HepG2 (cell line): ENCODE results near the gene CELSR2. TPM values are rescaled to one million over a fixed set of nuclear protein-coding genes. Genes with fewer than 3 reads are reported as not detected.

ENCODE experiments used
- AGO2 ChIP-seq: fragments of 200-400 bp; formaldehyde crosslinking; optimal IDR thresholded peaks from 2 replicates; pipeline ENCODE3; 2017; ENCODE audit warnings: mild to moderate bottlenecking, low read depth, low read length, moderate library complexity
- CEBPG ChIP-seq: IDR thresholded peaks from 2 replicates; pipeline ENCODE4 v1.6.1; 2016
- FOXP1 ChIP-seq, 2 experiments: fragments of 450-650 bp in 1 of 2; IDR thresholded peaks; 2 replicates each; pipeline ENCODE4 v1.6.1; 2017 to 2018; ENCODE audit warnings: antibody characterized with exemption in 1 of 2
- GTF2F1 ChIP-seq: fragments of 150-350 bp; IDR thresholded peaks from 2 replicates; pipeline ENCODE4 v1.6.1; 2014; ENCODE audit warnings: low read length
- ISX ChIP-seq: sonication (generic); formaldehyde crosslinking; conservative IDR thresholded peaks from 2 replicates; pipeline ENCODE4 v1.5.0; 2020; ENCODE audit warnings: missing genetic modification reagents
- NKX3-1 ChIP-seq: sonication (generic); formaldehyde crosslinking; IDR thresholded peaks from 2 replicates; pipeline ENCODE4 v1.5.0; 2020; ENCODE audit warnings: missing genetic modification reagents
- POLR2G ChIP-seq: fragments of 200-400 bp; formaldehyde crosslinking; IDR thresholded peaks from 2 replicates; pipeline ENCODE4 v1.6.1; 2018; ENCODE audit warnings: mild to moderate bottlenecking, low read depth, low read length, moderate library complexity
- PRMT3 ChIP-seq: sonication (generic); formaldehyde crosslinking; IDR thresholded peaks from 2 replicates; pipeline ENCODE4 v1.8.1; 2022; ENCODE audit warnings: low read depth, mild to moderate bottlenecking, moderate library complexity, missing genetic modification reagents, borderline replicate concordance
- ZFP36L2 ChIP-seq: sonication (generic); formaldehyde crosslinking; IDR thresholded peaks from 2 replicates; pipeline ENCODE4 v1.4.0; 2020; ENCODE audit warnings: missing genetic modification reagents
- ZFP62 ChIP-seq: sonication (generic); formaldehyde crosslinking; IDR thresholded peaks from 2 replicates; pipeline ENCODE4 v1.4.0; 2020; ENCODE audit warnings: missing genetic modification reagents
- ZNF232 ChIP-seq: sonication (generic); formaldehyde crosslinking; IDR thresholded peaks from 2 replicates; pipeline ENCODE4 v1.4.0; 2020; ENCODE audit warnings: missing genetic modification reagents, borderline replicate concordance
- ZNF280D ChIP-seq: sonication (generic); formaldehyde crosslinking; IDR thresholded peaks from 2 replicates; pipeline ENCODE4 v1.5.1; 2020; ENCODE audit warnings: mild to moderate bottlenecking, missing genetic modification reagents
- ZNF337 ChIP-seq: sonication (generic); formaldehyde crosslinking; IDR thresholded peaks from 2 replicates; pipeline ENCODE4 v1.5.1; 2020; ENCODE audit warnings: missing genetic modification reagents, low read depth, mild to moderate bottlenecking, borderline replicate concordance
- ZNF343 ChIP-seq: sonication (generic); formaldehyde crosslinking; IDR thresholded peaks from 2 replicates; pipeline ENCODE4 v1.4.0; 2020; ENCODE audit warnings: mild to moderate bottlenecking, missing genetic modification reagents
- ZNF513 ChIP-seq: sonication (generic); formaldehyde crosslinking; conservative IDR thresholded peaks from 2 replicates; pipeline ENCODE4 v1.5.0; 2020; ENCODE audit warnings: missing genetic modification reagents
- ZNF670 ChIP-seq: sonication (generic); formaldehyde crosslinking; IDR thresholded peaks from 2 replicates; pipeline ENCODE4 v1.8.0; 2022; ENCODE audit warnings: mild to moderate bottlenecking, missing genetic modification reagents, borderline replicate concordance
- ZNF7 ChIP-seq: IDR thresholded peaks from 2 replicates; pipeline ENCODE4 v1.6.1; 2016; ENCODE audit warnings: missing biosample characterization, missing genetic modification reagents
- ZNF709 ChIP-seq: sonication (generic); formaldehyde crosslinking; IDR thresholded peaks from 2 replicates; pipeline ENCODE4 v1.5.0; 2020; ENCODE audit warnings: mild to moderate bottlenecking, missing genetic modification reagents
- ZNF737 ChIP-seq: sonication (generic); formaldehyde crosslinking; IDR thresholded peaks from 2 replicates; pipeline ENCODE4 v1.5.0; 2020; ENCODE audit warnings: missing genetic modification reagents, mild to moderate bottlenecking, borderline replicate concordance
- ZNF772 ChIP-seq: sonication (generic); formaldehyde crosslinking; IDR thresholded peaks from 2 replicates; pipeline ENCODE4 v1.5.0; 2020; ENCODE audit warnings: mild to moderate bottlenecking, missing genetic modification reagents
- ZNF790 ChIP-seq: sonication (generic); formaldehyde crosslinking; IDR thresholded peaks from 2 replicates; pipeline ENCODE4 v1.8.0; 2022; ENCODE audit warnings: missing genetic modification reagents, mild to moderate bottlenecking, borderline replicate concordance
- polyA plus RNA-seq, 8 experiments: library from polyadenylated mRNA; depleted of rRNA in 3 of 8; stranded (reverse) in 7 of 8; unstranded in 1 of 8; fragments of >200 nt; fragmentation: Illumina TruSeq in 4 of 8; extraction: Trizol in 4 of 8; gene quantifications; 2 replicates each; pipeline versions ENCODE4 v1.2.1 to v1.2.3, GENCODE V29; 2011 to 2016; ENCODE audit warnings: low read depth in 4 of 8, missing spikeins in 1 of 8, mixed read lengths in 1 of 8; ENCODE audit not compliant: insufficient read depth in 1 of 8
- total RNA-seq, 5 experiments: library from RNA; depleted of rRNA; stranded (reverse); fragments of >200 nt; fragmentation: Illumina TruSeq; extraction: Trizol; gene quantifications; 2 replicates each; pipeline ENCODE4 v1.2.3, GENCODE V29; 2016; ENCODE audit warnings: low read depth in 1 of 5
- TF ChIP-seq, protein P1 (sequence below): sonication (generic); formaldehyde crosslinking; IDR thresholded peaks from 2 replicates; pipeline ENCODE4 v1.4.0; 2020; ENCODE audit warnings: low read depth, mild to moderate bottlenecking, missing genetic modification reagents
- TF ChIP-seq, protein P2 (sequence below): sonication (generic); formaldehyde crosslinking; IDR thresholded peaks from 2 replicates; pipeline ENCODE4 v1.5.1; 2020; ENCODE audit warnings: missing genetic modification reagents, mild to moderate bottlenecking, borderline replicate concordance
- TF ChIP-seq, protein P3 (sequence below): sonication (generic); formaldehyde crosslinking; IDR thresholded peaks from 2 replicates; pipeline ENCODE4 v1.4.0; 2020; ENCODE audit warnings: missing genetic modification reagents

The CELSR2 gene
- total and polyA plus RNA-seq, 2 of the 13 experiments (the other 11 are each of a cell fraction or from before 2014, with no cell fraction given), result 4.0 to 6.6 TPM

- TF ChIP-seq, protein P1, sequence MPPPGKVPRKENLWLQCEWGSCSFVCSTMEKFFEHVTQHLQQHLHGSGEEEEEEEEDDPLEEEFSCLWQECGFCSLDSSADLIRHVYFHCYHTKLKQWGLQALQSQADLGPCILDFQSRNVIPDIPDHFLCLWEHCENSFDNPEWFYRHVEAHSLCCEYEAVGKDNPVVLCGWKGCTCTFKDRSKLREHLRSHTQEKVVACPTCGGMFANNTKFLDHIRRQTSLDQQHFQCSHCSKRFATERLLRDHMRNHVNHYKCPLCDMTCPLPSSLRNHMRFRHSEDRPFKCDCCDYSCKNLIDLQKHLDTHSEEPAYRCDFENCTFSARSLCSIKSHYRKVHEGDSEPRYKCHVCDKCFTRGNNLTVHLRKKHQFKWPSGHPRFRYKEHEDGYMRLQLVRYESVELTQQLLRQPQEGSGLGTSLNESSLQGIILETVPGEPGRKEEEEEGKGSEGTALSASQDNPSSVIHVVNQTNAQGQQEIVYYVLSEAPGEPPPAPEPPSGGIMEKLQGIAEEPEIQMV (CRISPR knock-in tag), result no peak
- TF ChIP-seq ZNF343 (CRISPR knock-in tag) (no peak), CEBPG (no peak), PRMT3 (no peak), ZNF709 (CRISPR knock-in tag) (no peak), FOXP1 (IDR thresholded peaks at IDR 0.05) (no peak), FOXP1 (CRISPR knock-in tag; IDR thresholded peaks at IDR 0.05) (no peak), NKX3-1 (CRISPR knock-in tag) (no peak), ZNF232 (no peak), ZNF772 (CRISPR knock-in tag) (no peak), ZFP36L2 (CRISPR knock-in tag) (no peak), ZNF737 (CRISPR knock-in tag) (no peak), AGO2 (peak; percentile 5), ISX (CRISPR knock-in tag) (no peak), GTF2F1 (no peak), ZNF7 (CRISPR knock-in tag) (no peak), POLR2G (peak; percentile 63; the same call in 1 of the 2 replicates), ZNF513 (CRISPR knock-in tag) (no peak), ZNF280D (CRISPR knock-in tag) (no peak), ZNF790 (no peak), ZFP62 (CRISPR knock-in tag) (no peak), ZNF337 (CRISPR knock-in tag) (no peak), ZNF670 (CRISPR knock-in tag) (no peak)
- TF ChIP-seq, protein P2, sequence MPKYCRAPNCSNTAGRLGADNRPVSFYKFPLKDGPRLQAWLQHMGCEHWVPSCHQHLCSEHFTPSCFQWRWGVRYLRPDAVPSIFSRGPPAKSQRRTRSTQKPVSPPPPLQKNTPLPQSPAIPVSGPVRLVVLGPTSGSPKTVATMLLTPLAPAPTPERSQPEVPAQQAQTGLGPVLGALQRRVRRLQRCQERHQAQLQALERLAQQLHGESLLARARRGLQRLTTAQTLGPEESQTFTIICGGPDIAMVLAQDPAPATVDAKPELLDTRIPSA (CRISPR knock-in tag), result no peak
- TF ChIP-seq, protein P3, sequence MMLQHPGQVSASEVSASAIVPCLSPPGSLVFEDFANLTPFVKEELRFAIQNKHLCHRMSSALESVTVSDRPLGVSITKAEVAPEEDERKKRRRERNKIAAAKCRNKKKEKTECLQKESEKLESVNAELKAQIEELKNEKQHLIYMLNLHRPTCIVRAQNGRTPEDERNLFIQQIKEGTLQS, result no peak
Observed at GRCh38 chr1:109299558-109300343, 50.4 kb downstream of the CELSR2 start (continued).
